ENCODE results near the gene N4BP2.

- no peak for TF ChIP-seq CTCF (conservative IDR thresholded peaks at IDR 0.05)
- TF ChIP-seq EZH2 (IDR thresholded peaks at IDR 0.05; ENCODE audit: low read depth), result no peak
Observed at GRCh38 chr4:40122941-40123340, 66.3 kb downstream of the N4BP2 start.
